Measurements from ENCODE around the gene TBL3.

The TBL3 gene

DNA sequence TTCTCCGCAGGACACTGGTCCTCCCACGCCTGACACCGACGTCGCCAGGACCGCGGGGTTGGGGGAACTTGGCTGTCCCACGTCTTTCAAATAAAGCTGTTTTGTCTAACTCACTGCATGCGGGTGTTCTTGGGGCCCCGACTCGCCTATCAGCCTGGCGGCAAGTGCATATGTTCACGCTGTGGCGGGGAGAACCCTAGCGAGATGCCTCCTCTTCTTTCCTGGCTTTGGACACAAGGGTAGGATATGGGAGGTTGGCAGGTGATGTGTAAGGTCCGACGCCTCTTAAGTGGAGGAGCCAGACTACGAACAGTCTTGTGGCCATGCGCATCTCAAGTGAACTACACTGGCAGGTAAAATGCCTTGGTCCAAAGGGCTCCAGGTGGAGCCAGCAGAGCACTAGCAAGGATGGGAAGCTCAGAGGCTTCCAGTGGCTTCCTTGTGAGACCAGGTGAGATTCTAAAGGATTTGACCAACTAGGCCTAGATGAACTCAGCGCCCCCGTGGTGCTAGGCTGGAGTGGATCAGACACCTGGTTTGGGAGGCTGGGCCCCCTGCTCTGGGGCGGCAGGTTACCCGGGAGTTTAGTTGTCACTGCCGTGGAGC is 6.4 kb upstream of the TBL3 start:
- DNase-seq, result no peak

DNA sequence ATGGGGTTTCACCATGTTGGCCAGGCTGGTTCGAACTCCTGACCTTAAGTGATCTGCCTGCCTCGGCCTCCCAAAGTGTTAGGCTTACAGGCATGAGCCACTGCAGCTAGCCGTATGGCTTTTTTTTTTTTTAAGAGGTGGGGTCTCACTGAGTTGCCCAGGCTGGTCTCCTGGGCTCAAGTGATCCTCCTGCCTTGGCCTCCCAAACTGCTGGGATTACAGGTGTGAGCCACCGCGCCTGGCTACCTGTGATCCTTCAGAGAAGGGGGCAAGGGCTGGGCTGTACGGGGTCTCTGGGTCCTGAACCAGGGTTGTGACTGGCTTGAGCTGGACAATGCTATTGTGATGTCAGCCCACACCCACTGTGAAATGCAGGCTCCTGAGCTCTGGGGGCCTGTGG is 5.4 kb upstream of the TBL3 start, which contains the start of gene RNF151:
Gene RNF151, plus strand, starts transcription at position 397 of the 400 bp plus-strand sequence. CDS start 26 bp downstream, outside the sequence.
- no peak for DNase-seq

DNA sequence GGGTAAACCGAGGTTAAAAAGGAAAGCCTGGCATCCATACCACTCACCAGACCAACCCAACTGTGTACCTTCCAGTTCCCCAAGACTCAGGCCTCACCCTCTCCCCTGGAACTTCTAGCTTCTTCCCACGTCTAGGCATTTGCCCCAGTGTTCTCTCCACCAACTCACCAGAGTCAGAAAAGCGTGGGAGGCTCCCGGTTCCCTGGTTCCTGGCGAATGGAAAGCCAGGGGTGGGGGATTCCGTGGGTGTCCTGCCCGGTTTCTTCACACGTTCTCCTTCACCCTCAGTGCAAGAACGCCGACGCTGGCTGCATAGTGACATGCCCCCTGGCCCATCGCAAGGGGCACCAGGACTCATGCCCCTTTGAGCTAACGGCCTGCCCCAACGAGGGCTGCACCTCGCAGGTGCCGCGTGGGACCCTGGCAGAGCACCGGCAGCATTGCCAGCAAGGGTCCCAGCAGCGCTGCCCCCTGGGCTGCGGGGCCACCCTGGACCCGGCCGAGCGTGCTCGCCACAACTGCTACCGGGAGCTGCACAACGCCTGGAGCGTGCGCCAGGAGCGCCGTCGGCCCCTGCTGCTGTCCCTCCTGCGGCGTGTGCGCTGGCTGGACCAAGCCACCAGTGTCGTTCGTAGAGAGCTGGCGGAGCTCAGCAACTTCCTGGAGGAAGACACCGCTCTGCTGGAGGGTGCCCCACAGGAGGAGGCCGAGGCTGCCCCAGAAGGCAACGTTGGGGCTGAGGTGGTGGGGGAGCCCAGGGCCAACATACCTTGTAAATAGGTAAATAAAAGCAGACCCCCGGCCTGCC is 3.5 kb upstream of the TBL3 start:
- no peak for DNase-seq

DNA sequence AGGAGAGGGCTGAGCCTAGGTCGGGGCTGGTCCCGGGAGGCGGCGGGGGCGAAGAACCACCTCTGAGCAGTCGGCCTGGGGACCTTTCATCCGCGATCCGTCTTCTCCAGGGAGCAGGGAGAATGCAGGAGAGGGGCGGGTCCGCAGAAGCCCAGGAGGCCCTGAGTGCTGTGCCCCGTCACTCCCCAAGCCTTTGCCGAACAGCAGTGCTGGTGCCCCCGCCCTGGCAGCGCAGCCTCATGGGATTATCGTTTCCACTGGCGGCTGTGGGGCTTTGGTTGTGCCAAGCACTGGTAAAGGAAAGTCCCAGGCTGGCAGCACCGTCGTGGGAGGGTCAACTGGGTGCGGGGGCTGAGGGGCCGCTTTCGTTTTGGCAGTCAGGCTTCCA is 631 bp downstream of the TBL3 start:
- DNase-seq, result no peak

DNA sequence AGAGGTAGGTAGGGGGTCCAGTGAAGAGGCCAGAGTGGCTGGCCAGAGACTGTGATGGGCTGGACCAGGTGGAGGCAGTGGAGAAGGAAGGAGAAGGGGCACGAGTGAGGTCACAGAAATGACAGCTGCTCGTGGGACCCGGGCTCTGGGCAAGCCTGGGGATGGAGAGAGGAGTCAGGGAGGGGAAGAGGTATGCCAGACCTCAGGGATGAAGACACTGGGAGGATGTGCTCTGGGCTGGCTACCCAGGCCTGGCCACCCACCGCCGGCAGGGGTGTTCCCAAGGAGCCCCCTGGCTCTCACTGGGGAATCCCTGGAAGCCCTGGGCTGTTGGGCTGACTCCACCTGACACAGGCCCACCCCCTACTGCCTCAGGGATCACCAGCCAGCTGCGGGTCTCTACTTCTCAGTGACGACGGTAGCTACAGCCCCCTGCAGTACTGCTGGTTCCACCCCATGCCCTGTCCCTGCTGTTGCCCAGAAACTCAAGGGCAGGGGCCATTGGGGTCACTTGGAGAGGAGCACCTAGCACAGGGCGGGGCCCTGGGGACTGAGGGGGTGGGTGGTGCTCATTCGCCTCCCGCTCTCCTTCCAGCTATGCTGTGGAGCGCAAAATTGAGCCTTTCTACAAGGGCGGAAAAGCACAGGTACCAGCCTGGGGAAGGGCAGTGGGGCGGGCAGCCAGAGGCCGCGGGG is 1.8 kb downstream of the TBL3 start:
- no peak for DNase-seq

DNA sequence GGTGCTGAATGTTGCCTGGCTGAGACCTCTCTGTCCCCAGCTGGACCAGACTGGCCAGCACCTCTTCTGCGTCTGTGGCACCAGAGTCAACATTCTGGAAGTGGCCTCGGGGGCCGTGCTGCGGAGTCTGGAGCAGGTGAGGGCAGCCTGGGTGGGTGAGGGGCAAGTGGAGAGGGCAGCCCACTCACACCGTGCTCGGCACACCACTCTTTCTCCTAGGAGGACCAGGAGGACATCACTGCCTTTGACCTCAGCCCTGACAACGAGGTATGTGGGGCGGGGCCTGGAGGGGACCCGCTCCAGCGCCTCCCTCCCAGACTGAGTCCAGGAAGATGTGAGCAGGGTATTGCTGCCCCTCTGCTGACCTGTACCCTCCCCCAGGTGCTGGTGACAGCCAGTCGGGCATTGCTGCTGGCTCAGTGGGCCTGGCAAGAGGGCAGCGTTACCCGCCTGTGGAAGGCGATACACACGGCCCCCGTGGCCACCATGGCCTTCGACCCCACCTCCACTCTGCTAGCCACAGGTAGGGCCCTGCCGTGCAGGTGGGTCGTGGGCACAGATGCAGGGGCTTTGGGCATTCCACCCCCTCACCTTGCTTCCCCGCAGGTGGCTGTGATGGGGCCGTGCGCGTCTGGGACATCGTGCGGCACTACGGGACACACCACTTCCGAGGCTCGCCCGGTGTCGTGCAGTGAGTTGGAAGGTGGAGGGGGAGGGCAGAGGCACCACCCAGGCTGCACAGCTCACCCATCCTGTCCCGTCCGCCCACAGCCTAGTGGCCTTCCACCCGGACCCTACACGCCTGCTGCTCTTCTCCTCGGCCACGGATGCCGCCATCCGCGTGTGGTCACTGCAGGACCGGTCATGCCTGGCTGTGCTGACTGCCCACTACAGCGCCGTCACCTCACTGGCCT is 2.6 kb downstream of the TBL3 start:
- no peak for DNase-seq

DNA sequence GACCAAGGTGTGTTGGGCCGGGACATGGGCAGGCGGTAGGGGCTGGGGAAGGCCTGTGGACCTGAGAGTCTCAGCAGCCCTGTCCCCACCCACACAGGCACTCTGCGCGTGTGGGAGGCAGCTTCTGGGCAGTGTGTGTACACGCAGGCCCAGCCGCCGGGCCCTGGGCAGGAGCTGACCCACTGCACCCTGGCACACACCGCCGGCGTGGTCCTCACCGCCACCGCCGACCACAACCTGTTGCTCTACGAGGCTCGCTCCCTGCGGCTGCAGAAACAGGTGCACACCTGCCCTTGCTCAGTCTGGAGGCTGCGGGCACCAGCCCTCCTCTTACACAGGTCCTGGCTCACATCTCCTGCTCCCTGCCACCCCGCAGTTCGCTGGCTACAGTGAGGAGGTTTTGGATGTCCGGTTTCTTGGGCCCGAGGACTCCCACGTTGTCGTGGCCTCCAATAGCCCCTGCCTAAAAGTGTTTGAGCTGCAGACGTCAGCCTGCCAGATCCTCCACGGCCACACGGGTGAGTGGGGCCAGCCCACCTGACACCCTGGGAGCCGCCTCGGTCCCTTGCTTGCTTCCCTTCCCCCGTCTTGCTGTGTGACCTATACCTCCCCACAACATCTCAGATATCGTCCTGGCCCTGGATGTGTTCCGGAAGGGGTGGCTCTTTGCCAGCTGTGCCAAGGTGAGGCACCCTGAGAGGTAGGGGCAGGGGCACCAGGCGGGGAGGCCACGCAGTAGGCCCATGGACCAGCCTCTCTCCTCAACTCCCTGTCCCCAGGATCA is 3.8 kb downstream of the TBL3 start:
- no peak for DNase-seq

DNA sequence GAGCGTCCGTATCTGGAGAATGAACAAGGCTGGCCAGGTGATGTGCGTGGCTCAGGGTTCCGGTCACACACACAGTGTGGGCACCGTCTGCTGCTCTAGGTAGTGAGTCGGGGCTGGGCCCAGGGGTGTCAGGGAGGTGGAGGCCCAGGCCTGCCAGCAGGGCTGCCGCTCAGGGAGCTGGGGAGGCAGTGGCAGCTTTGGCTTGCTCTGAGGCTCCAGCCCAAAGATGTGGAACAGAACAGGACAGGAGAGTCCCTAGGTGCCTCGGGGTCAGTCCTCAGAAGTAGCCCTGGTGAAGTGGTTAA is 4.3 kb downstream of the TBL3 start:
- DNase-seq, result no peak

DNA sequence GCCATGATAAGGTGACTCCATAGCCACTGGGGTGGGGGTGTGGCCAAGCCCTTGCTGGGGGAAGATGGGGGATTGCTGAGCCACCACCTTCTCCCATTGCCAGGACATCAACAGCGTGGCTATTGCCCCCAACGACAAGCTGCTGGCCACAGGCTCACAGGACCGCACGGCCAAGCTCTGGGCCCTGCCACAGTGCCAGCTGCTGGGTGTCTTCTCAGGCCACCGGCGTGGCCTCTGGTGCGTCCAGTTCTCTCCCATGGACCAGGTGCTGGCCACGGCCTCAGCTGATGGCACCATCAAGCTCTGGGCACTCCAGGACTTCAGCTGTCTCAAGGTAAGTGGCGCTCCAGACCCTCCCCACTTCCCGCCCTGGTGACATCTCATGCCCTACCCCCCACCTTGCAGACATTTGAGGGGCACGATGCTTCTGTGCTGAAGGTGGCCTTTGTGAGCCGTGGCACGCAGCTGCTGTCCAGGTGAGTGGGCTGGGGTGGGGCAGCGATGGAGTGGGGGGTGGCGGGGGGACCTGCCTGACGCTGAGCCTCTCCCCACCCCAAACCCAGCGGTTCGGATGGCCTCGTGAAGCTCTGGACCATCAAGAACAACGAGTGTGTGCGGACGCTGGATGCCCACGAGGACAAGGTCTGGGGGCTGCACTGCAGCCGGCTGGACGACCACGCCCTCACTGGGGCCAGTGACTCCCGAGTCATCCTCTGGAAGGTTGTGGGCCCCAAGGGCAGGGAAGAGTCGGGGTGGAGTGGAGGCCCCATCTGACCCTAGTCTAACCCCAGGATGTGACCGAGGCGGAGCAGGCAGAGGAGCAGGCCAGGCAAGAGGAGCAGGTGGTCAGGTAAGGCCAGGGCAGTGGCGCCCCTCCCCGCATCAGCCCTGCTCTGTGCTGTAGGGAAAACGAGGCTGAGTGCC is 5.4 kb downstream of the TBL3 start:
- DNase-seq, result no peak

DNA sequence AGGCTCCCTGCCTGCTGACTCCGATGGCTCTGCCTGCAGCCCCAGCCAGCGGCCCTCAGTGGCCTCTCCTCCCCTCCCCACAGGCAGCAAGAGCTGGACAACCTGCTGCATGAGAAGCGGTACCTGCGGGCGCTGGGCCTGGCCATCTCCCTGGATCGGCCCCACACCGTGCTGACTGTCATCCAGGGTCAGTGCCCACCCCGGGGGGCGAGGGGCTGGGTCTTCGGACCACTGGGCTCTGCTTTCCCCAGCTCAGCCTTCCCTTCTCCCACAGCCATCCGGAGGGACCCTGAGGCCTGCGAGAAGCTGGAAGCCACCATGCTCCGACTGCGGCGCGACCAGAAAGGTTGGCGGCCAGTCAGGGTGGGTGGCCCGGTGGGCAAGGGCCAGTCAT is 6.0 kb downstream of the TBL3 start:
- DNase-seq, result no peak

DNA sequence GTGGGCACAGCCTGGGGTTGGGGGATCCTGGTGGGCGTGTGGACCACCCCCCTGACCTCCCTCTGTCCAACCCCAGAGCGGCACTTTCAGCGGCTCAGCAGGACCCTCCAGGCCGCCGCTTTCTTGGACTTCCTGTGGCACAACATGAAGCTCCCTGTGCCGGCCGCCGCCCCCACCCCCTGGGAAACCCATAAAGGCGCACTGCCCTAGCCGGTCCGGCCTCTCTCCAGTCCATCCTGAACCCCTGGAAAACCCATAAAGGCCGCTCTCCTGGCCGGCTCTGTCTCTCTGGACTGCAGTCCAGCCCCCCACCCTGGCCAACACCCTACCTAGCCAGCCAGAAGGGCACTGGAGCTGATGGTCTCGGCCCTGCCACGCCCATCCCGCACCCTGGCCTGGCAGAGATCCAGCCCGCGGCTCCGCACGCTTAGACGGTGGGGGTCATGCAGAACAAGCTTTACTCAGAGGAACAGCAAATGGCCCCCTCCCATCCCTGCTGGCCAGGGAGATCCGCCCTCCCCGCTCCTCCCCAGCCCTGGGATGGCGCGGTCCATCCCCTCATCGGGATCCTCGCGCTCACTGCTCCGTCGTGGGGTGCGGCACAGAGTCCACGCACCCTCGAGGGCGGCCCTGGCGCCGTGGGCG is 6.7 kb downstream of the TBL3 start:
- DNase-seq, result no peak

DNA sequence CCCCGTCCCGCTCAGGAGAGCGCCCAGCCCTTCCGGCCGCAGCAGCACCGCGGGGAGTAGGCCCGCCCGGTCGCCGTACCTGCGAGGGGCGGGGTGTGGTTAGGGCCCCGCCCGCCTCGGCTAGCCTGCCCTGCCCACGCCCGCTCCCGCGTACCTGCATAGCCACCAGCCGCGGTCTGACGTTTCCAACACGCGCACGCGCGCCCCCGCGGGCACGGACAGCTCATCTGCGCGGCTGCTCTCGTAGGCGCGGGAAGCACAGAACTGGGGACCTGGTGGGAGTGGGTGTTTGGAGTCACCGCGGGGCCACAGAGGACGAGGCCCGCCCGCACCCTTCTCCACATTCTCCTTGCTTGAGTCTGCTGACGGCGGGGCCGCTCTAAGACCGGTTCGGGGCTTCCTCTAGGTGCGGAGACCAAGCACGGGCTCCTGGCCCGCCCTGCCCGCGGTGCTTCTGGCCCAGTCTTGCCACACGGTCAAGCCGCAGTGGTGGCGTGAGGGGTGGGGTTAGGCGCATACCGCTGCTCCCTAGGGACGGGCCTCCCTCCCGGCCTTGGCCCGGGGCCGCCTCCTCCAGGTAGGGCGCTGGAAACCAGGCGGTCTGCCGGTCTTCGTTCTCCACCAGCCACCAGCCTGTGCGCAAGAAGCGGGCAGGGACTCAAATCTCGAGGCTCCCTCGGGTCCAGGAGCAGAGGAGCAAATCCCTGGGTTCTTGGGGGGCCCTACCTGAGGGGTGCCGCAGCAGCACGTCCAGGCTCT is 7.6 kb downstream of the TBL3 start:
- peak; percentile 8 for DNase-seq

DNA sequence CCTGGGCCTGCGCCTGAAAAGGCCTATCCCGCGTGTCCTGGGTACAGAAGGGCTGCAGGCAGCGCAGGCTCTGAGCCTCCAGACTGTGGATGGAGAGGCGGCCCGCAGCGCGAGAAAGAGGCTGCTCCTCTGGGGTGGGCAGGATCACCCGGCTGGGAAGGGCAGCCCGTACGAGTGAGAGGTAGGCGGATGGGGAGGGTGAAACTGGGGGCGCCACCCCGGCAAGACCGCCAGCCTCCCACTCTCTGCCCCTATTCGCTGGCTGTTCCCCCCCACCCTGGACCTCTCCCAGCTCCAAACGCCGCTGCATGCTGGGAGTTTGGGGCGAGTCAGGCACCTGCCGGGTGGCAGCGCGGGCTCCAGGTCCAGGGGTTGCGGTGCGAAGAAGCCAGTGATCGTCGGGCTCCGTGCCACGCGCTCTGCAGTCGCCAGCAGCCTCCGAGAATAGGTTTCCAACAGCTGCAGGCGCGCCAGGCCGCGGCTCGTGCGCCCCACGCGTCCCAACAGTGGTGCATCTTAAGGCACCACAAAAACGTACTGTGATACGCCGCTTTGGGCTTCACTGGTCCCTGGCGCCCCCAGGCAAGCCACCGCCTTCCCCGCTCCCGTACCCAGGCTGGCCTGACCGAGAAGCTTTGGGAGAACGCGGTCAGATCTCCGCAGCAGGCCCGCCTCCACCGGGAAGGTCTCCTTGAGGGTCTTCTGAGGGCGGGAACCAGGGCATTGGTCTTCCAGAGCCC is 8.3 kb downstream of the TBL3 start:
- no peak for DNase-seq

DNA sequence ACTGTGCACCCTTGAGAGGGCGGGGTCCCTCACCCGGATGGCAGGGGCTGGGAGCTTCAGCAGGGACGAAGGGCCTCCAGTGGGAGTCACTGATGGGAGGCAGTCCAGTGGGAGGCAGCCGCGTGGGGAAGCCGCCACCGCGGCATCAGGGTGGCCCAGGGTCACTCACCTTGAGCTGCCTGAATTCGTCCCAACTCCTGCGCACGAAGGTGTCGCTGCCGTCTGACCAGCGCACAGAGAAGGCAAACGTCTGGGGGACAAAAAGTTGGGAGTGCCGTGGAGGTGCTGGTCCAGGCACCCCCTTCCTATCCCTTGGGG is 8.9 kb downstream of the TBL3 start:
- DNase-seq, result no peak

DNA sequence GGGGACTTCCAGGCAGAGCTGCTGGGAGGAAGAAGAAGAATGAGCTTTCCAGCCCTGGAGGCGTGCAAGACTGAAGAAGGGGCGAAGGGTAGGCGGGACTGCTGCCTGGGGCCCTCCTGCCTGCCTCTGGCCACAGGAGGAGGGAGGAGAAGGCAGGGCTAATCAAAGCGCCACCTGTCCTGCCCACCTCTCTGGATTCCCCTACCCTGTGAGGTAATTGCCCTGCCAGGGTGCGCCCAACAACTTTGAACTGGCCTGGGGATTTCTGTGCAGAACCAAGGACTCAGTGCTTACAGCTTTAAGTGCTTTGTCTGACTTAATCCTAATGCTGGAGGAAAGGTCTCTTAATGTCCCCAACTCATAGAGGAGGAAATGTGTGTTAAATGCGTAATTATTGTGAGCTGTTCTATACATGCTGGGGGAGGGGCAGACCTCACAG is 9.6 kb downstream of the TBL3 start, which contains the start of gene NOXO1:
Gene NOXO1, minus strand, starts transcription at position 72 of the 439 bp plus-strand sequence. CDS start 290 bp downstream, outside the sequence.
- DNase-seq, result no peak

DNA sequence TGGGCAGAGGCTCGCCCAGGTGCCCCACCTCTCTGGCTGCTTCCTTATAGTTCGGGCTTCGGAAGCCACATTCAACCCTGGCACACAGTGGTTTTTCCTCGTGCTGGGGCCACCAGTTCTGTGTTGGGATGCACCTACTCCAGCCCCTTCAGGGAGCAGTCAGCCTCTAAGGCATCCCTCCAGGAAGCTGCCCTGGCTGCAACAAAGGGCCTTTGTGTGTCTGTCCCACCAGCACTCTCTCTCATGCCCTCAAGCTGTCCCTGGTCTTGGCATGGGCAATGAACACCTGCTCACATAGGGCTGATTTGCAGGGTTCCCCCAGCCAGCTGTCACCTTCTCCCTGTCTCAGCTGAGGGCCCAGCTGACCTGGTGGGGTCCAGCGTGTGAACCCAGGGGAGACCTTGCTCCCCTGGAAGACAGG is 10.2 kb downstream of the TBL3 start:
- DNase-seq, result no peak

DNA sequence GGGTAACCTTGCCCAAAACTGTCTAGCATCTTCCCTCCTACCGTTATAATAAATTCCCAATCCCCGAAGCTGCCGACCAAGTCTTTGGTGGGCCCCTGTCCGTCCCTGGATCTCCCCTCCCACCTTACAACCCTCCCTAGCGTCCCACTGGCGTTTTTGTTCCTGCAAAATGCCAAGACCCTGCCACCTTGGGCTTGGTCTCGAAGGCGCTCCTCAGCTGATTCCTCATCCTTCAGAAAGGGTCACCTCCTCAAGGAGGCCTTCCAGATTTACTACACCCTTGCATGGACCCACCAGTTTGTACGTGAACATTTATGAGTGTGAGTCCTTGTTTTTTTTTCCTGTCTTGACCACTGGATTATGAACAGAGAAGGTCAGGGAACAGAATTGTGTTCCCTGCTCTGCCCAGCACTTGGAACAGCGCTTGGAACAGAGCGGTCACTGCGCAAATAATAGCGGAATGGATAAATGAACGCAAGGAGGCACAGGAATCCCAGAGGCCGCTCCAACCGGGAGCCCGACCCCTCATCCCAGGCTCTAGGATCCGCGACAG is 11.2 kb downstream of the TBL3 start:
- DNase-seq, result no peak

DNA sequence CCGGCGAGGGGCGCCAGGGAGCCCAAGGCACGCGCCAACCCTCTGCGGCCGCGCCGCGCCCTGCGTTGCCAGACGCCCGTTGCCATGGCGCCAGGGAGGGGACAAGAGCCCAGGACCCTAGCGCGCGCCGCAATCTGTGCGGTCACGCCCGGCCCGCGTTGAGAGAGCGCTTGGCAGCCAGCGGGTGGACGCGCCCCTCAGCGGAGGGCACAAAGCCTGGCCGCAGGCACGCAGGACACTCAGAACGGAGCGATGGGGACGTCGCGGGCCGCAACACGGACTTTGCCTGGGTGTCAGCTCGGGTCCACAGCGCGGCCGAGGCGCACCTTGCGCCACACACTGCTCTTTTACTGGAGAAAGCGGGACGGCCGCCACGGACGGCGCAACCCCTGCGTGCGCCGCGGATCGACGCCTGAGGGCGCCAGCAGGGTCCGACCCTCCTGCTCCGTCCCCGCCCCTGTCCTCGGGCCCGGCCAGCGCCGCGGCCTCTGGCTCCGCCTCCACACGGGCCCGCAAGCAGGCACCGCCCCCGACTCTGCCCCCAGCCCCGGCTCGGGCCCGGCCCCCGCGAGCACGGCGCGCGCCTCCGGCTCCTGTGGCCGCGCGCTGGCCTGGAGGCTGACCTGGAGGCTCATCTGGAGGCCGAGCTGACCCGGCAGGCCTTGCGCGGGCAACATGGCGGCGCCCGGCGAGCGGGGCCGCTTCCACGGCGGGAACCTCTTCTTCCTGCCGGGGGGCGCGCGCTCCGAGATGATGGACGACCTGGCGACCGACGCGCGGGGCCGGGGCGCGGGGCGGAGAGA is 11.9 kb downstream of the TBL3 start, which contains the start of gene GFER:
Gene GFER, plus strand, starts transcription at position 650 of the 803 bp plus-strand sequence. Its CDS starts 26 bp downstream, at position 676.
- DNase-seq, result peak; percentile 5
